AG08396 (cell line): Measurements from ENCODE around the gene PEX11G.
A peak's percentile ranks its signal among the peaks of the same experiment; 100 is the strongest.

Source experiments
- DNase-seq: peaks from one replicate; pipeline ENCODE4 v3.0.0; 2012; ENCODE audit warnings: low spot score, mixed read lengths

The PEX11G gene

GRCh38 chr19:7521551-7522071, 32.8 kb upstream of the PEX11G start:
- DNase-seq, result no peak

- DNase-seq, result no peak
These were observed 31.6 kb upstream of the PEX11G start for GRCh38 chr19:7520131-7521051.

GRCh38 chr19:7519361-7520130, 30.7 kb upstream of the PEX11G start:
- DNase-seq, result no peak

- DNase-seq, result no peak
These were observed 28.0 kb upstream of the PEX11G start for GRCh38 chr19:7516878-7517277.

- peak; percentile 53 for DNase-seq
These were observed 27.5 kb upstream of the PEX11G start for GRCh38 chr19:7516333-7516732.

GRCh38 chr19:7515645-7516151, 26.9 kb upstream of the PEX11G start, which contains the start of gene ZNF358:
ZNF358 (plus strand) TSS chr19:7516103; CDS start chr19:7519243, 3,140 bp downstream.
- peak; percentile 94 for DNase-seq

- peak; percentile 77 for DNase-seq
These were observed 26.3 kb upstream of the PEX11G start for GRCh38 chr19:7515110-7515644.

- DNase-seq, result no peak
These were observed 25.2 kb upstream of the PEX11G start for GRCh38 chr19:7513809-7514642.

- DNase-seq, result no peak
These were observed 23.6 kb upstream of the PEX11G start for GRCh38 chr19:7512400-7512851.

GRCh38 chr19:7509625-7510024, 20.8 kb upstream of the PEX11G start:
- no peak for DNase-seq

GRCh38 chr19:7507884-7508283, 19.0 kb upstream of the PEX11G start:
- peak; percentile 92 for DNase-seq

GRCh38 chr19:7506385-7507328, 17.8 kb upstream of the PEX11G start:
- DNase-seq, result peak; percentile 75

- DNase-seq, result peak; percentile 64
These were observed 17.0 kb upstream of the PEX11G start for GRCh38 chr19:7505682-7506384.

- no peak for DNase-seq
These were observed 16.4 kb upstream of the PEX11G start for GRCh38 chr19:7505288-7505681.

GRCh38 chr19:7504684-7505083, 15.8 kb upstream of the PEX11G start:
- no peak for DNase-seq

GRCh38 chr19:7502552-7502951, 13.7 kb upstream of the PEX11G start:
- no peak for DNase-seq

GRCh38 chr19:7500811-7501450, 12.1 kb upstream of the PEX11G start:
- DNase-seq, result peak; percentile 63

- DNase-seq, result no peak
These were observed 8.5 kb upstream of the PEX11G start for GRCh38 chr19:7497292-7497691.
